ENCODE measurements around the gene TMEM38A.
"Not testable (repeated sequence)": the region's sequence is repeated elsewhere in the genome, so short reads cannot be mapped to it uniquely, and the experiment has no call there.

Gene TMEM38A

DNA sequence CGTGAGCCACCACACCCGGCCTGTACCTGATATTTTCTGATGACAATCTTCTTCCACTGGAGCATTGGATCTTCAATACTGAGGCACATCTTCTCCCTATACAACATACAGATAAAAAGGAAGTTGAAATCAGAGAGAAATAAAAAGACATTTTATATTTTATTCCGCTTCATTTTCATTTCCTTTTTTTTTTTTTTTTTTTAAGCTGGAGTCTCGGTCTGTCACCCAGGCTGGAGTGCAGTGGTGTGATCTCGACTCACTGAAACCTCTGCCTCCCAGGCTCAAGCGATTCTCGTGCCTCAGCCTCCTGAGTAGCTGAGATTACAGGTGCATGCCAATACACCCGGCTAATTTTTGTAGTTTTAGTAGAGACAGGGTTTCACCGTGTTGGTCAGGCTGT, 51.4 kb downstream of the TMEM38A start:
- not testable (repeated sequence) for DNase-seq; H3K36me3 Mint-ChIP-seq (ENCODE audit: insufficient read depth); H3K4me1 Mint-ChIP-seq (ENCODE audit: low read depth in 2 of 2); H3K4me3 Mint-ChIP-seq; H3K9me3 Mint-ChIP-seq; H3K27ac Mint-ChIP-seq; ATAC-seq (replicated peaks)
- peaks cover 18 to 28% of the 10 kb centered on the region in 2 donors for H3K27me3 Mint-ChIP-seq

DNA sequence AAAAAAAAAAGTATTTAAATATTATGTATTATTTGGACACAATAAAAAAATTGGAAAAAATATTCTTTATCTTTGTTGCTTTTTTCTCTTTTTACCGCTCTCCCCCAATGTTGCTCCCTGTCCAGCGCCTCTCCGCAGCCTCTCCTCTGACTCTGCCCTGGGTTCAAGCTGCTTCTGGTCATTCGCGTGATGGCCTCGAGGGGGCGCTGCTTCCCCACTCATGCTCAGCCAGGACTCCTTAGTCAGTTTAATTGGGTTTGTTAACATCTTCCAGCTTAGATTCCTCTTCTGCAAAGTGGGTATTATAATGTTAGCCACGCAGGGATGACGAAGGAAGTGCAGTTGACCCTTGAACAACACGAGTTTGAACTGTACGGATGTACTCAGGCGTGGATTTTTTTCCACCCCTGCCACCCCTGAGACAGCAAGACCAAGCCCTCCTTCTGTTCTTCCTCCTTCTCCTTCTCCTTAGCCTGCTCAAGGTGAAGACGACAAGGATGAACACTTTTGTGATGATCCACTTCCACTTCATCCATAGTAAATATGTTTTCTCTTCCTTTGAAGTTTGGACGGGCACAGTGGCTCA, 53.9 kb downstream of the TMEM38A start:
- Mint-ChIP-seq H3K9me3 (no peaks in the 10 kb centered on the region), H3K4me3 (no peak overlapping the region), H3K27ac (no peak overlapping the region), H3K27me3 (peaks cover 13 to 19% of the 10 kb centered on the region in 2 donors), H3K4me1 (ENCODE audit: low read depth in 2 of 2) (no peaks in the 10 kb centered on the region), H3K36me3 (ENCODE audit: insufficient read depth) (peaks cover 4% of the 10 kb centered on the region)
- ATAC-seq (replicated peaks) (peak; percentile 30), DNase-seq (peak; percentile 27 to 40 (median 36))

DNA sequence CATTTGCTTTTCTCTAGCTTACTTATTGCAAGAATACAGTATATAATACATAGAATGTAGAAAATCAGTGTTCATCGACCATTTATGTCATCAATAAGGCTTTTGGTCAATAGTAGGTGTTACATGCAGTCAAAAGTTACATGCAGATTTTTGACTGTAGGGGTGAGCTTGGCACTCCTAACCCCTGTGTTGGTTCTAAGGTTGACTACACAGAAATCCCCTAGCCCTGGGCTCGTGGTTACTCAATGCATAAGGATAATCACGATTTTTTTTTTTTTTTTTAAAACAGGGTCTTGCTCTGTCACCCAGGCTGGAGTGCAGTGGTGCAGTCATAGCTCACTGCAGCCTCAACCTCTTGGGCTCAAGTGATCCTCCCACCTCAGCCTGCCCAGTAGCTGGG, 54.7 kb downstream of the TMEM38A start:
- H3K27ac Mint-ChIP-seq, result no peak overlapping the region
- H3K4me3 Mint-ChIP-seq, result no peak overlapping the region
- peaks cover 13 to 23% of the 10 kb centered on the region in 2 donors for H3K27me3 Mint-ChIP-seq
- no peak for ATAC-seq (replicated peaks)
- H3K4me1 Mint-ChIP-seq (ENCODE audit: low read depth in 2 of 2), result no peaks in the 10 kb centered on the region
- peaks cover 4% of the 10 kb centered on the region for H3K36me3 Mint-ChIP-seq (ENCODE audit: insufficient read depth)
- DNase-seq, result no peak
- H3K9me3 Mint-ChIP-seq, result no peaks in the 10 kb centered on the region

DNA sequence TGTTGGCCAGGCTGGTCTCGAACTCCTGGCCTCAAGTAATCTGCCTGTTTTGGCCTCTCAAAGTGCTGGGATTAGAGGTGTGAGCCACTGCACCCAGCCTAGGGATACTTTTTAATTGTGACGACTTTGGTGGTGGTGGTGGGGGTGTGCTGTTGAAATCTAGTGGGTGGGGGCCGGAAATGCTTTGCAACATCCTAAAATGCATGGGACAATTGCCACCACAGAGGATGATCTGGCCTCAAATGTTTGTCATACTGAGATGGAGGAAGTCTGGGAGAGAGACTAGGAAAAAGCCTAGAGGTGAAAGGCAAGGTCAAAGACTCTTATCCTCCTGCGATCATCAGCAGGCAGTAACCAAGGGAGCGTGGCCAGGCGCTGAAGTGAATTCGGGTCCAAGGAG, 60.1 kb downstream of the TMEM38A start:
- no peak for ATAC-seq (replicated peaks)
- H3K4me1 Mint-ChIP-seq (ENCODE audit: low read depth in 2 of 2), result no peaks in the 10 kb centered on the region
- no peak overlapping the region for H3K4me3 Mint-ChIP-seq
- no peak for DNase-seq
- no peaks in the 10 kb centered on the region for H3K9me3 Mint-ChIP-seq
- H3K36me3 Mint-ChIP-seq (ENCODE audit: insufficient read depth), result no peaks in the 10 kb centered on the region
- H3K27ac Mint-ChIP-seq, result peak overlapping the region in 1 of 2 donors; percentile 33
- H3K27me3 Mint-ChIP-seq, result peaks cover 7 to 15% of the 10 kb centered on the region in 2 donors

DNA sequence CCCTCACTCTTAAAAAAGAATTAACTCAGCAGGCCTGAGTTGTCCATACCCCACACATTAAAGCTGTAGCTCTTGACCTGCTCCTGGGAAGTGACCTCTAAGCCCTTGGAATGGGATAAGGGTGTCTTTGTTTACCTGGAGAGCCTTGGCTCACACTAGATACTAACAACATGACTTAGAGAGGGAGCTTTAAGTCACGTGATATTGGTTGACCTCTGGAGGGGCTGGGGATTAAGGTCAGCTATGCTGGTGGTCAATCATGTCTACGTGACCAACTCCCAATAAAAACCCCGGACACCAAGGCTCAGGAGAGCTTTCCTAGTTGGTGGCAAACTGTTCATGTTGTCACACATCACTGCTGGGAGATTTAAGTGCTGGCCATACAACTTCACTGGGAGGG, 61.7 kb downstream of the TMEM38A start:
- no peaks in the 10 kb centered on the region for H3K36me3 Mint-ChIP-seq (ENCODE audit: insufficient read depth)
- no peak overlapping the region for H3K4me3 Mint-ChIP-seq
- H3K4me1 Mint-ChIP-seq (ENCODE audit: low read depth in 2 of 2), result no peaks in the 10 kb centered on the region
- DNase-seq (no peak), ATAC-seq (replicated peaks) (no peak)
- H3K27me3 Mint-ChIP-seq, result peaks cover 7 to 15% of the 10 kb centered on the region in 2 donors
- H3K9me3 Mint-ChIP-seq, result no peaks in the 10 kb centered on the region
- no peak overlapping the region for H3K27ac Mint-ChIP-seq

DNA sequence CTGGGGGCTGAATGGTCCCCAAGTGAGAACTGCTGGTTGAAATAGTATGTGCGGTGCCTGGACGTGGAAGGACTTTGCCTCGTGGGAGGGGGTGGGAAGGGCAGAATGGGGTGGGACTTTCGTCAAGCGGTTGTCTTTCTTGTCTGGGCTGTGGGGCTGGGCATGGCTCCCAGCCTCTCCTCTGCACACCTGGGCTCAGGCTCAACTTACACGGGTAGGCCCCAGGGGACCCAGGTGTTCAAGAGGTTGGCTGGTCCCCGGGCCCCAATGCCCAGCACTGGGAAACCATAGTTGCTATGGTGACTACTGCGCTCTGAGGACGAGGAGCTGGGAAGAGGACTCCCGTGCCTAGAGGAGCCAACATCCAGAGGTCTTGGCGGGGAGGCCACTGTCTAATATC, 66.0 kb downstream of the TMEM38A start:
- no peaks in the 10 kb centered on the region for H3K4me1 Mint-ChIP-seq (ENCODE audit: low read depth in 2 of 2)
- no peaks in the 10 kb centered on the region for H3K36me3 Mint-ChIP-seq (ENCODE audit: insufficient read depth)
- ATAC-seq (replicated peaks), result no peak
- no peak for DNase-seq
- peaks cover 0 to 10% of the 10 kb centered on the region in 2 donors for H3K27me3 Mint-ChIP-seq
- no peak overlapping the region for H3K27ac Mint-ChIP-seq
- H3K4me3 Mint-ChIP-seq, result no peak overlapping the region
- H3K9me3 Mint-ChIP-seq, result no peaks in the 10 kb centered on the region

DNA sequence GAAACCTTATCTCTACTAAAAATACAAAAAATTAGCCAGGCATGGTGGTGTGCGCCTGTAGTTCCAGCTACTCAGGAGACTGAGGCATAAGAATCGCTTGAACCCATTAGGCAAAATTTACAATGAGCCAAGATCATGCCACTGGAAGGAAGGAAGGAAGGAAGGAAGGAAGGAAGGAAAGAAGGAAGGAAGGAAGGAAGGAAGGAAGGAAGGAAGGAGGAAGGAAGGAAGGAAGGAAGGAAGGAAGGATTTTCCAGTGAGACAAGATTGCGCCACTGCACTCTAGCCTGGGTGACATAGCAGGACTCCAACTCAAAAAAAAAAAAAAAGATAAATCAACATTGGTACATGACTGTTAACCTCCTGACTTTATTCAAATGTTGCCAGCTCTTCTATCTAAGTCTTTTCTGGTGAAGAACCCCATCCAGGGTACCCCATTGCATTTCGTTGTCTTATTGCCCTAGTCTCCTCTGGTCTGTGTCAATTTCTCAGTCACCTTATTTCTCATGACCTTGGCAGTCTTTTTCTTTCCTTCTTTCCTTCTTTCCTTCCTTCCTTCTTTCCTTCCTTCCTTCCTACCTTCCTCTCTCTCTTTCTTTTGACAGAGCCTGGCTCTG, 74.8 kb downstream of the TMEM38A start:
- H3K36me3 Mint-ChIP-seq (ENCODE audit: insufficient read depth); ATAC-seq (replicated peaks); H3K9me3 Mint-ChIP-seq; DNase-seq; H3K4me3 Mint-ChIP-seq; H3K4me1 Mint-ChIP-seq (ENCODE audit: low read depth in 2 of 2): not testable (repeated sequence)
- peak overlapping the region in 1 of 2 donors; percentile 41 for H3K27ac Mint-ChIP-seq
- H3K27me3 Mint-ChIP-seq, result peaks cover 7 to 31% of the 10 kb centered on the region in 2 donors

DNA sequence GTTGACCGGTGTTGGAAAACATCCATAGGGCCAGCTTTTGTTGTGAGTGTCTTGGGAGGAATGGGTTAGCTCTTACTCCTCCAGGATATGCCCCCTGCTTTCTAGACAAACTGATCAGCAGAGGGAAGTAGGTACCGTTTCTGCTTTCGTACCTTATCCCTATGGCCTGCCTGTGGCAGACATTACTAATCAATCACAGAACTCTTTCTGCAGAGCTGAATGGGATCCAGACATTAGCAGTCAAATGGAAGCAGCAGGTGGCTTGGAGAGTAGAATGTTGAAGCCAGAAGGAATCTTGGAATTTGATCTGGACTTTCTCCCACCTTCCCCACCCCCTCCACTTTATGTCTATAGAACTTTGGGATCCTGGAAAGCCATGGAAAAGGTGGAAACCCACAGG, 75.8 kb downstream of the TMEM38A start:
- Mint-ChIP-seq H3K27me3 (peaks cover 7 to 38% of the 10 kb centered on the region in 2 donors), H3K36me3 (ENCODE audit: insufficient read depth) (peaks cover 2% of the 10 kb centered on the region), H3K4me3 (no peak overlapping the region), H3K27ac (no peak overlapping the region), H3K9me3 (no peaks in the 10 kb centered on the region), H3K4me1 (ENCODE audit: low read depth in 2 of 2) (peaks cover 0 to 2% of the 10 kb centered on the region in 2 donors)
- ATAC-seq (replicated peaks) (no peak), DNase-seq (no peak)

DNA sequence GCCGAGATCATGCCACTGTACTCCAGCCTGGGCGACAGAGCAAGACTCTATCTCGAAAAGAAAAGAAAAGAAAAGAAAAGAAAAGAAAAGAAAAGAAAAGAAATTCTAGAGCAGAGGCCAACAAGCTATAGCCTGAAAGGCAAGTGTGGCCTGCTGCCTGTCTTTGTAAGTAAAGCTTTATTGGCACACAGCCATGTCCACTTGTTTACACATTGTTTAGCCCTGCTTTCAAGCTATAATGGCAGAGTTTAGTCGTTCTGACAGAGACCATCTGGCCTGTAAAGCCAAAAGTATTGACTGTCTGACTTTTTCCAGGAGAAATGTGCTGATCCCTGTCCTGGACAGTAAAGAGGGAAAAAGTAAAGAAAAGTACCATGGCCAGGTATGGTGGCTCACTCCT, 77.0 kb downstream of the TMEM38A start:
- no peaks in the 10 kb centered on the region for H3K9me3 Mint-ChIP-seq
- no peak overlapping the region for H3K4me3 Mint-ChIP-seq
- no peak overlapping the region for H3K27ac Mint-ChIP-seq
- ATAC-seq (replicated peaks) (no peak), DNase-seq (no peak)
- H3K4me1 Mint-ChIP-seq (ENCODE audit: low read depth in 2 of 2), result peaks cover 0 to 2% of the 10 kb centered on the region in 2 donors
- peaks cover 2% of the 10 kb centered on the region for H3K36me3 Mint-ChIP-seq (ENCODE audit: insufficient read depth)
- peaks cover 7 to 38% of the 10 kb centered on the region in 2 donors for H3K27me3 Mint-ChIP-seq

DNA sequence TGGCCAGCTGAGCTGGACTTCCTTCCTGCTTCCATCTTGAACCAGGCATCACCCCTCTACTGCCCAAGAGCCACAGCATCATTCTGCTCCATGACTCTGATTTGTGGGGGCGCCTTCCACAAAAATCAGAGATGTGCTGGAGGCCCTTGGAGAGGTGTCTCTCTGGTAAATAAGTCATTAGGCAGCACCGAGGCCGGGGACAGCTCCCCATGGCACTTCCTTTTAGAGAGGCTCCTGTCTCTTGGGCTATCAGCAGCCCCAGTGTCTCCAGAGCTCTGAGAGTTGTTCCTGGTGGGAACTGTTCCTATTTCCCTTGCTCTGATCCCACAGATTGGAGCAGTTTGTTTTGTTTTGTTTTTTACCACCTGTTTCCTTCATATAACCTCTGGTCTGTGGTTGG, 78.6 kb downstream of the TMEM38A start:
- no peak overlapping the region for H3K4me3 Mint-ChIP-seq
- H3K27ac Mint-ChIP-seq, result no peak overlapping the region
- H3K4me1 Mint-ChIP-seq (ENCODE audit: low read depth in 2 of 2), result no peaks in the 10 kb centered on the region
- peaks cover 0 to 32% of the 10 kb centered on the region in 2 donors for H3K27me3 Mint-ChIP-seq
- no peak for DNase-seq
- no peak for ATAC-seq (replicated peaks)
- H3K9me3 Mint-ChIP-seq, result no peaks in the 10 kb centered on the region
- peaks cover 2% of the 10 kb centered on the region for H3K36me3 Mint-ChIP-seq (ENCODE audit: insufficient read depth)

Measured in effector memory CD8-positive, alpha-beta T cell (primary cell).